Mucosa of gallbladder (tissue), 1 donor: ENCODE data around the gene RIBC2. TPM values are rescaled to one million over a fixed set of nuclear protein-coding genes. Genes with fewer than 3 reads are reported as not detected.
"Not testable (repeated sequence)": the region's sequence is repeated elsewhere in the genome, so short reads cannot be mapped to it uniquely, and the experiment has no call there.

Experiments used
- DNase-seq: peaks from one replicate; pipeline ENCODE4 v3.0.0-alpha.2; 2020; ENCODE audit warnings: low spot score
- total RNA-seq: library from RNA; stranded (reverse); gene quantifications from one replicate; pipeline ENCODE4 v1.2.1, GENCODE V29; 2021
- donor health status: DM: no; HTN: no; CAD: no.

RIBC2 gene, protein sequence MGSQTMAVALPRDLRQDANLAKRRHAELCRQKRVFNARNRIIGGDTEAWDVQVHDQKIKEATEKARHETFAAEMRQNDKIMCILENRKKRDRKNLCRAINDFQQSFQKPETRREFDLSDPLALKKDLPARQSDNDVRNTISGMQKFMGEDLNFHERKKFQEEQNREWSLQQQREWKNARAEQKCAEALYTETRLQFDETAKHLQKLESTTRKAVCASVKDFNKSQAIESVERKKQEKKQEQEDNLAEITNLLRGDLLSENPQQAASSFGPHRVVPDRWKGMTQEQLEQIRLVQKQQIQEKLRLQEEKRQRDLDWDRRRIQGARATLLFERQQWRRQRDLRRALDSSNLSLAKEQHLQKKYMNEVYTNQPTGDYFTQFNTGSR
- 2.9 TPM for total RNA-seq

DNA sequence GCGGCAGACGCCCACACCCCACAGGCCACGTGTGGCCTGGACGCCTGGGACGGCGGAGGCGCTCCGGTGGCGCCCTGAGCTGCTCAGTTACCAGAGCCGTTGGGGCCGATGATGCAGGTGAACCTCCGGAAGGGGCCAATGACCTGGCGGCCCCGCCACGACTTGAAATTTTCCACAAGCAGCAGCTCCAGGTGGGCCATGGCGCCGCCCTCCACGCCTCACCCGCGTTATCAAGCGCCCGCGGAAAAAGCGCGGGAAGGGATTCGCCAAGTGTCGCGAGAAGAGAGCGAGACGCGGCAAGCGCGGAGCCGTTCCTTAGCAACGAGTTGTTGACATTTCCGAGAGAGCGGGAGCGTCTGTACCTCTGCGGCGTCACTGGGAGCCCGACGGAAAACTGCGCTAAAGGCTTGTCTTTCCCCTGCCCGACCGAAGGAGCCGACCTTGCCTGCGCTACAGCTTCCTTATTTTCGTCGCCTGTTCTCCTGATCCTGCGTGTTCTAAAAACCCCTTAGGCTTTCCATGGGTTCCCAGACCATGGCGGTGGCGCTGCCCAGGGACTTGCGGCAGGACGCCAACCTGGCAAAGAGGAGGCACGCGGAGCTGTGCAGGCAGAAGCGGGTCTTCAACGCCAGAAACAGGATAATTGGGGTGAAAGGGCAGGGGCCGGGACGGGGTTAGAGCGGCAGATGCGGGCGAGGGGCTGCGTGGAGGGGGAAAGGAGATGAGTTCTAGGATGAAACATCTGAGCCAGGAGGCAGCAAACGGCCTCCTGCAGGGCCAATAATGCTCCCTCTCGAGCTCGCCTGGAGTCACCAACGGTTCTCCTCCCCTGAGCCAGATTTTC lies at the start of gene RIBC2, which contains the start of gene SMC1B:
TSS of gene RIBC2 (plus strand) at position 326 of the 844 bp plus-strand sequence. CDS start at position 520, 194 bp downstream.
TSS of gene SMC1B (minus strand) at position 232 of the 844 bp plus-strand sequence. CDS start at position 200, 32 bp downstream.
- peak; percentile 89 for DNase-seq

DNA sequence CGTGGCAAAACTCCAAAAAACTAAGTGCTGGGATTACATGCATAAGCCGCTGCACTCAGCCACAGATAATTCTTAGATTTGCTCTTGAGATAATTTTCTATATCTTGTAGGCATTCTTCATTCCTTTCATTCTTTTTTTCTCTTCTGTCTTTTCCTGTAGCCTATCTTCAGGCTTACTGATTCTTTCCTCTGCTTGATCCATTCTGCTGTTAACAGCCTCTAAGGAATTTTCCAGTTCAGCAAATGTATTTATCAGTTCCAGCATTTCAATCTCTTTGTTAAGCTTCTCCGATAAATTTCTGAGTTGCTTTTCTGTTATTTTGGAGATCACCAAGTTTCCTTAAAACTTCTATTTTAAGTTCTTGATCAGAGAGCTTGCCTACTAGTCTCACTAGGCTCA lies 46.8 kb upstream of the RIBC2 start:
- DNase-seq: no peak

DNA sequence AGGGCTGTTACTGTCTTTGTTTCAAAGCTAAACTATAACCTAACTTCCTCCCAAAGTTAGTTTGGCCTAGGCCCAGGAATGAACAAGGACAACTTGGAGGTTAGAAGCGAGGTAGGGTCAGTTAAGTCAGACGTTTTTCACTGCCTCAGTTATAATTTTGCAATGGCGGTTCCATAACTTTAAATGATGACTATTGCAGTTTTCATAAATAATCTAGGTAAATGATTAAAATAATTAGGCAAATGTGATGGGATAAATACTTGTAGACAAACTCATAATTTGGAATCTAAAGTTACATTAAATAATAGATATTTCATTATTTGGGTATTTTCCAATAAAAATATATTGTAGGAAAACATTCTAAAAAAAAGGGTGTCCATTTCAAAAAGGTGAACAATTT lies 39.9 kb upstream of the RIBC2 start:
- not testable (repeated sequence) for DNase-seq

DNA sequence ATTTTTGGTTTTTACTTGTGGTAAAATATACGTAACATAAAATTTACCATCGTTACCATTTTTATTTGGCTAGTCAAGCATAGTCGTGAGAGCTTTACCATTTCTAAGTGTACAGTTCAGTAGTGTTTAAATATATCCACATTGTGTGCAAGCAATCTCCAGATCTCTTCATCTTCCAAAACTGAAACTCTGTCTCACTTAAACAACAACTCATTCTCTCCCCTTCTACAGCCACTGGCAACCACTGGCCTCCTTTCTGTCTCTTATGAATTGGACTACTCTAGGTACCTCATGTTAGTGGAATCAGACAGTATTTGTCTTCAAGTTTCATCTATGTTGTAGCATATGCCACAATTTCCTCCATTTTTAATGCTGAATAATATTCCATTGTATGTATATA lies 37.5 kb upstream of the RIBC2 start:
- DNase-seq: no peak

DNA sequence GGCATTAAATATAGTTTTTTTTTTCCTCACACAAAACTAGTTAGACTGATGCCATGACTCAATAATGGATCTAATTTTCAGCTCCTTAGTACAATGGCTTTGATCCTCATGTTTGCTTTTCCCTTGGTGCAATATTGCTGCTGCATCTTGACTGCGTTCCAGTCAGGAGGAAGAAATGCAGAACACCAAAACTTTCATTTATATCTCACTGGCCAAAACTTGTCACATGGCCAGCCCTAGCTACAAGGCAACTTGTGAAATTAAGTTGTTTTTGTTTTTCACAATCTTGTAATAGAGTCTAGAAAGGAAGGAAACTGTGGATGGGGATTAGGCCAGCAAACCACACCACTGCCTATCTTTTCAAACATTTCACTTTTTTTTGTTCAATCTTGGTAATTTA lies 36.8 kb upstream of the RIBC2 start:
- DNase-seq: peak; percentile 57

DNA sequence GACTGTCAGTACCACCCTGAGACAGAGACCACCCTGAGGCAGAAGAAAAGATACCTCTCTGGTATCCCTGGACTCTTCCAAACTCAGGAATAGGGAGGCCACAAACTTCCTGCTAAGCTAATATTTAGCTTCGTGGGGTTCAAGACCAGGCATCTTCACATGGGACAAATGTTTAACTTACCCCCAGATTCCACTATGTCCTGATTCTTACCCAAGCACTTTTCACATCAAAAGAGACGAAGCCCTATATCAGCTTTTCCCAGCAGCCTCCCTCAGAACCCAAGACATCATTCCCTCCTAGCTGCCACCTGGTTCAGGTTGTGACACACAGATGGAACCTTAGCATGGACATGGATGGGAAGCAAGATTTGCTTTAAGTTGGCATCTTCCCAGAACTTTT lies 32.1 kb upstream of the RIBC2 start:
- DNase-seq: no peak

DNA sequence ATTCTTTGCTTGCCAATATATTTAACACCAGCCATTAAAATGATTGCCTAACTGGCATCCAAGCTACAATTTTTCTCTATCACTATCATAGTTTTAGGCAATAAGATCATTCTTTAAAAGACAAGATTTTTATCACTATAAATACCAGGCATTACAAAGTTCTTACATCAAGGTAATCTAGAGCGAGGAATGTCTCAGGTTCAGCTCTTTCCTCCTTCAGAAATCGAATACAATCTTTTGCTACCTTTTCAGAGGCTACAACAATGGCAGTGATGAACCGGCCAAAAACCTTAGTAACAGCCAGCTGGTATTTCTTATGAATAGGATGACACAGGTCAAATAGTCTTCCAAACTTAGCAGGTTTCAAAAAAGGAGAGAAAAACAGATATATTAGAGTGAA lies 23.9 kb upstream of the RIBC2 start:
- no peak for DNase-seq

DNA sequence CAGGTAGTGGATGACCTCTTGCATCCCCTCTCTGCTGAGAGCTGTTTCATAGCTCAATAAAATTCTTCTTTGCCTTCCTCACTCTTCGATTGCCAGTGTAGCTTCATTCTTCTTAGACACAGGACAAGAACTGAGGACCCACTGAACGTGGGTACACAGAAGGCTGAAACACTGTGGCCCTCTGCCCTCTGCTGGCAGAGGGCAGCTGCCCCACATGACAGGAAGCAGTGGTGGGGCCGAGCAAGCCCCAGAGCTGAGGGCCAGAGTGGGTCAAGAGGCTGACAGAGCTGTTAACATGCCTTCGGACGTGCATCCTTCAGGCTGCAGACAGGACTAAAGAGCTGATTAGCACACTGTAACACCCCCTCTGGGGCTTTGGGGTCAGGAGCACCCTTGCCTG lies 15.7 kb upstream of the RIBC2 start:
- no peak for DNase-seq

DNA sequence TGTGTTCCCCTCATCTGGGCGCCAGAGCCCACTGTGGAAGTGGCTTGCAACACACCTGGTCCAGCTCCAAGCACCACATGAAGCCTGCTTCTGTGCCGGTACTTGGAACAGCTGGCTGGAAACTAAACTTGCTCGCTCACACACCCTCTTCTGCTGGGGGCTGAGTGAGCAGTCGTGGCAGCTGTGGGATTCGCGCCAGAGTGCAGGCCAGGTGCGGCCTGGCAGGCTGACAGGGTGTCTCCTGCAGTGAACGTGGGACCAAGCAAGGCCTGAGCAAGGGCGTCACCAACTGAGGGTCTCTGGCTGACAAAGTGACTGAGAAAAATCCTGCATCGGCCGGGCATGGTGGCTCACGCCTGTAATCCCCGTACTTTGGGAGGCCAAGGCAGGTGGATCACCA lies 15.3 kb upstream of the RIBC2 start:
- no peak for DNase-seq

DNA sequence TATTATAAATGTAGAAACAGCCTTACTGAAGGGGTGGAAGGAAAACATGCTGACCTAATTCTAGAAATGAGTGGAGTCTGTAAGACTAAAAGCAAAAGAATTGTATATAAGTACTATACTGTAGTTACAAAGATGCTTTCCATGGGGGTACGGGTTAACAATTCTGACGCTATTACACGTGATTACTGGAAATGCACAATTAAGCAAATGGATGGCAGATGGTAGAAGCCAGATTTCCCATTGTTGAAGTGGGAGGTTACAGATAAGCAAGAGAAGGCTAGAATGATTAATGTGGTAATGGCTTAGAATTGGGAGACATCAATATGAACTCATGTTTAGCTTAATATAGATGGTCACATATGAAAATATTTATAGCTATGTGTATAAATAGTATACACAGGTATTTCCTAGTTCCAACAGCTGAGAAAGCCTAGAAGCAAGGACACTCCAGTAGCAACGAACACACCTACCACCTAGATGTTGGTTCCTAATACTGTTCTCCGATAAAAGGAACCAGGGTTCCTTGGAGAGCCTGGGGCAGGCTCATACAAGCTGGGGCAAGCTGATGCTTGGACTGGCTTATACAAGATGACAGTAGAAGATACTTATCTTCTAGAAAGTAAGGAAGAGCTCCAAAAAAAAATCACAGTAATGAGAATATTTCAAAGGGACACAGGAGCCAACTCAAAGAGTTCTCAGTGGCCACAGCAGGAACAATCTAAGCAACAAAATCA lies 13.6 kb upstream of the RIBC2 start:
- DNase-seq: no peak

DNA sequence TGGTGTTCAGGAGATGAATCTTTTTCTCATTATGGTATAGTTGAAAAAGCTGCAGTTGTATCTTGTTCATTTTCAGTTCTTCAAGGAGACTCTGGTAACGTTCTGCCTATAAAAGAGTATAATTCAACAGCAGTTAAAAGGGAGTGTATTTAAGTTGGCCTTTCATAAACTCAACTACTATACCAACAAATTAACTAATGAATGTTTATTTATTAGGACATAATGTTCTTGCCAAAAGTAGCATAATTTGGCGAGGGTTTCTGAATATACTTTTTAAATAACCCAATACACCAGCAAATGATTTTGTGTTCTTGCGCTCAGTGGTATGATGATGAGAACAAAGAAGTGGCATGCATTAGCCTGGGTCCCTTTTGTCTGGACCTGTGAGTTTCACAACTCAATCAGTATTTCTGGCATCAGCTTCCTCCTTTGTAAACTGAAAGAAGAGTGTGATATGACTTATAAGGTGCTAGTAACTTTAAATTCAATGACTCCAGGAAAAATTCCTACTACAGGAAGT lies 11.0 kb upstream of the RIBC2 start:
- no peak for DNase-seq

DNA sequence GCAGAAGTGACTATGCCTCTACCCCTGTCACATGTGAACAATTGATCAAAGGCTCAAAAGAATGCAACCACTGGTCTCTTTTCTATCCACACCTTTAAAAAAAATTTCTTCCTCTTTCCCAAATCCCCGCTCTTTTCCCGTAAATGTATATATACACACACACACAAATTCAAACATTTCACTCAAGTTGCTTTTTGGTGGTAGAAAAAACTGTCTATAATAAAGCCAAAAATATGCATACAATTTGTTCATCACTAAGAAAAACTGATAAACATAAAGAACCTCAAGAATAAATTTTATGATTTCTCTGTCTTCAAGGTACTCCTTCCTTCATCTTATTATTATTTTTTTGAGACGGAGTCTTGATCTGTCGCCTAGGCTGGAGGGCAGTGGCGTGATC lies 5.7 kb upstream of the RIBC2 start:
- DNase-seq: no peak

DNA sequence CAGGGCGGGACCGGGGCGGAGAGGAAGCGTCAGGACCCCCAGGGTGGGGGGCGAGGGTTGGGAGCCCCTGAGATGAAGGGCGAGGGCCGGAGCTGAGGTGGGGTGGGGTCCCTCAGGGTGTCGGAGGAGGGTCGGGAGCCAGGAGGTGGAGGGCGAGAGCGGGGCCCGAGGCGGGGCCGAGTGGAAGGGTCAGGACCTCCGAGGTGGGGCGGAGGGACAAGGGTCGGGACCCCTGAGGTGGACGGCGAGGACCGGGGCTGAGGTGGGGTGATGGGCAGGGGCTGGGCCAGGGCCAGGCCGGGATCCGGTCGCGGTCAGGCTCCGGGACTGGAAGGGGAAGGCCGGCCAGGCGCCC lies 503 bp upstream of the RIBC2 start:
- no peak for DNase-seq

DNA sequence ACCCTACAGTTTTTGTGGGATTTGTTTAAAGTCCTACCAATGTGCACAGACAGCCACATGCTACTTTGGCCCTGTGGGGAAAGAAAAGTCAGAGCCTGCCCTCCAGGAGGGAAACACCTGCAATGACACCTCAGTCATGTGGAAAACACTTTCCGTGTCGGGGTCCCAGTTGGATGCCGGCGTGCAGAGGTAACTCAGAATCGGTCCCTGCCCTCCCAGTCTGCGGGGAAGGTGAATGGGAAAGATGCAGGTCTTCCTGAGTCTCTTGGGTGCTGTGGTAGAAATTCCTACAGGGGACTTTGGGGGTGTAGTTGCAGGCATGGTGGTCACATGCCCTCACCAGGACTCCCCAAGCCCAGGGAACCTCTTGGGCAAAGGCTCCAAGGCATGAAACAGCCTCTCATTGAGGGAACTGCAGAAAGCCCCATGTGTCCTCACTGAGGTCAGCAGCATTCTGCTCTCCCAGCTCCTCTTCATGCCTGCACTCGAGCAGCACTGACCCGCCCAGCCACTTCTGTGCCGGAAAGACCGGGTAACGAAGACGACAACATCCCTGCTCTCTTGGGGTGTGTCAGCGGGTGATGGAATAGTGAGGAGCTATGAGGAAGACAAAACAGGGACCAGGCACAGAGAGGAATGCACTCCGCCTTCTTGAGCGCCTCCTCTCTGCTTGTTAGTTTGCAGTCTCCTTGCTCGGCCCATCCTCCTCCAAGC lies 4.7 kb downstream of the RIBC2 start:
- no peak for DNase-seq

DNA sequence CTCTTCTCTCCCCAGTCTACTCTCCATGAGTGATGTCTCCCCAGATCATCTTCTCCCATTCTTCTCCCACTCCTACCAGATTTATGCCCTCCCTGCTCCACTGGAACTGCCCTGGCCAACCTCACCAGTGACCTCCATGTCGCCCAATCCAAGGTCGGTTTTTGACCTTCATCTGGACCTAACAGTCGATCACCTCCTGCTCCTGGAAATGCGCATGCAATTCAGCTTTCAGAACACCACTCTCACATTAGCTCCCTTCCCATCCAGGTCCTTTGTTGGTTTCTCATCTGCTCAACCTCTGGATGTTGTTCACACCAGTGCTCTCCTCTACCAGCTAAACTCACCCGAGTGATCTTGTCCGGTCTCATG lies 5.3 kb downstream of the RIBC2 start:
- DNase-seq: no peak

DNA sequence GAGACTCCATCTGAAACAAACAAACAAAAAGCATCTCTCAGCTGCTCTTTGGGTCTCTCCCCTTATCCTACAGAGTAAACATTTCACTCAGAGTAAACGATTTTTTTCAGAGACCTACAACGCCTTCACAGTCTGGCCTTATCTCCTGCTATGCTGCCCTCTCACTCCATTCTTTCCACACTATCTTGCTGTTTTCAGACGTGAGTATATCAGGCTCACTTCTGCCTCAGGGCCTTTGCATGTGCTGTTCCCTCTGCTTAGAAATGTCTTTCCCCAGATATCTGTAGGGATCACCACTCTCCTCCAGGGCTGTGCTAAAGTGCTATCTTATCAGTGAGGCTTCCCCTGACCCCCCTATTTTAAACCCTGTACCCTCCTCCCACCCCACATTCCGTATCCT lies 6.5 kb downstream of the RIBC2 start:
- DNase-seq: no peak

DNA sequence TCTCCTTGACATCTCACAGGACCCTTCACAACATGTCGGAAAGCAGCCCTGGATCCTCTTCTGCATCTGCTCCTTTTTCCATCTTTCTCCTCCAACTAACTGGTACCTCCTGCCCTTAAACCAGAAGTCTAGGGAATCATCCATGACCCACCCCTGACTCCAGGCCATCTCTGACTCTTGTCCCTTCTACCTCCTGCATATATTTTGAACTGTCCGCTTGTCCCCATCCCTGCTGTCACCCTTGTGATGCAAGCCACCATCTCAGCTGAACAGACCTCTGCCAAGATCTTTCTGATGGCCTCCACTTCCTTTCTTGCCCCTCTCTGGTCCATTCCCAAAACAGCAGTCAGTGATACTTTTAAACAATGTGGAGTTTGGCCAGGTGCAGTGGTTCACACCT lies 7.0 kb downstream of the RIBC2 start:
- DNase-seq: no peak

DNA sequence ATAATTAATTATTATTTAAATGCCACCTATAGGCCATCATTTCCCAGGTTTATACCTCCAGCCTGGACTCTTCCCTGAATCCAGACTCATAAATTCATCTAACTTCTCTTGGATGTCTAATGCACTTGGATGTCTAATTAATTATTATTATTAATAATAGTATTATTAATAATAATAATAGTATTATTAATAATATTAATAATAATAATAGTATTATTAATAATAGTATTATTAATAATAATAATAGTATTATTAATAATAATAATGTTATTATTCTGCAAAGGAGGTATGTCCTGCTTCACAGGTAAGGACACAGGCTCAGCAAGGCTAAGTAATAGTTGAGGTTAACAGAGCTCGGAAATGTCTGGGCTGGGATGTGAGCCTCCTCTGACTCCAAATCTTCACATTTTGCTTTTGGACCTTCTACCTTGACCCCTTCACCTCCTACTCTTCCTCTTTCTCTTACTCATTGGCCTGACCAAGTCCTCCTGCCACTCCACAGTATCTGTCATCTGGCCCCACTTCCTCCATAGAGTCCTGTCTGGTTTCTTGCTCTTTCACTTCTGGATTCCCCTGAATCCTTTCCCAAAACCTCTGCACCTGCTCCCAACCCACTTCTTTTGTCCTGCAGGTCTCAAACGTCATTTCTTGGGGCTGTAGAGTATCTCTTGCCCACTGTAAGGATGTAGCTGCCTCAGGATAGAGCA lies 8.0 kb downstream of the RIBC2 start:
- no peak for DNase-seq

DNA sequence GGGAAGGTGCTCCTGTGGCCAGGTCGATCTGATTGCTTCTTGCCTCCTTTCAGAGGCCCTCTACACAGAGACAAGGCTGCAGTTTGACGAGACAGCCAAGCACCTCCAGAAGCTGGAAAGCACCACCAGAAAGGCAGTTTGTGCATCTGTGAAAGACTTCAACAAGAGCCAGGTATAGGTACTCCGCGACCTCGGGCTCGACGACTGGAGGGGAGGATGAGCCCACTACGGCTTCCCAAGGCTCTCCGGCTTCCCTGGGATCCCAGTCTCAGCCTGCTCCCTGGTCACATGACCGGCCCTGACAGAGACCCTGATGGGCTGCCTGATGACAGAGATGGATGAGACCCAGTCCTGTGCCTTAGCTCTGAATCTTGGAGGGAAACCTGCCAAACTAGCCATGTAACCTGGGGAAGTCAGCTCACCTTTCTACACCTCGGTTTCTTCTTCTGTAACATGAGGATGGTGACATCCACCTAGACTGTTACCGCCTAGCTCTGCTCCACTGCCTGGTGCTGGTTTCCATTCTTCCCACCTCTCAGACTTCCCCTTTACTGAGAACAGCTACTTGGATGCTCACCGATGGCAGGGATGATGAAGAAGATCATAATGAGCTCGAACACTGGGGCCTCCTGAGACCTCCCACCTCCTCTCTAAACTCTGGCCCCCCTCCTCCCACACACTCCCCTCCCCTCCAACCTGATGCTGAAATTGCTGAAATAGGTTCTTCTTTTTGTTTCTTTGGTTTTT lies 8.9 kb downstream of the RIBC2 start:
- DNase-seq: no peak

DNA sequence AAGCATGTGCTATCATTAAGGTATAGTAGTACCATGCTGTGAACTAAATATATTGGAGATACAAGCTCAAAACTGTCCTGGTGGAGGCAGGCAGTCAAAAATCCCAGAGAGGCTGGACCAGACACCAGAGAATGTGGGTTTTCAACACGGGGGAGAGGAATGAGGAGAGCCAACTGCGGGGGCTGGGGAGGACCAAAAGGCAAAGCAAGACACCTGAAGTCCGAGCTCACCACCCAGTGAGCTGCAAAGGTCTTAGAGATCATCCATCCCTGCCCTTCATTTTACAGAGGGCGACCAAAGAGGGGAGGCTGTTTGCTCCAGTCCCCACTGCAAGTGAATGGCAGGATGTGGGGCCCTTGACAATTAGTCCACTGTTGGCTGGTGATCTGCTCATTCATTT lies 10.0 kb downstream of the RIBC2 start:
- DNase-seq: no peak
